ENCODE measurements around the gene SLC2A10.

DNA sequence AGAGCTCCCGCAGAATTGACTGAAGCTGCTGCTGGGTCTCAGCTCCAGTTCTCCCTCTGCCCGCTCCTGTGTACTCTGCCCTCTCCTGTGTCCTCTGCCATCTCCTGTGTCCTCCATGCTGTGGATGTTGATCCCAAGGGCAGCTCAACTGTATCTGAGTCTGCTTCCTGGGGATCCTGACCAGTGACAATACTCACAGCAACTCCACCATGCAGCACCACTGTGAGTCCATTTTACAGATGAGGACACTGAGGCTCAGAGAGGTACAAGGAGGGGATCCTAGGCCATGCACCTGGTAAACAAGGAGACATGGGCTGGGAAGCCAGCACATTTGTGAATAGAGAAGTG is 28.8 kb upstream of the SLC2A10 start:
- TF ChIP-seq TOX (CRISPR knock-in tag; IDR thresholded peaks at IDR 0.05; ENCODE audit: borderline replicate concordance): no peak
- TF ChIP-seq ZFP3 (CRISPR knock-in tag; IDR thresholded peaks at IDR 0.05): no peak
- TF ChIP-seq ARNTL (CRISPR knock-in tag; IDR thresholded peaks at IDR 0.05; ENCODE audit: borderline replicate concordance, low read depth): no peak
- TF ChIP-seq PPARA (CRISPR knock-in tag; IDR thresholded peaks at IDR 0.05; ENCODE audit: borderline replicate concordance): no peak
- no peak for TF ChIP-seq ZNF70 (CRISPR knock-in tag; IDR thresholded peaks at IDR 0.05)
- no peak for TF ChIP-seq BACH2 (CRISPR knock-in tag; IDR thresholded peaks at IDR 0.05; ENCODE audit: borderline replicate concordance)

Data from SK-N-SH treated with all-trans-retinoic acid at 6 μM for 48 hours (cell line).